ENCODE measurements around the gene LRRC28.

GRCh38 chr15:99228120-99228770 is 23.0 kb upstream of the LRRC28 start:
- TF ChIP-seq MXI1 (conservative IDR thresholded peaks at IDR 0.05; ENCODE audit: poor library complexity, severe bottlenecking) (no peak), CTCF (IDR thresholded peaks at IDR 0.05; ENCODE audit: poor library complexity, severe bottlenecking) (no peak), EZH2 (IDR thresholded peaks at IDR 0.05; ENCODE audit: borderline replicate concordance, insufficient read depth, low read length, poor library complexity, severe bottlenecking) (no peak), TAF1 (IDR thresholded peaks at IDR 0.05; ENCODE audit: low read depth) (no peak), RAD21 (conservative IDR thresholded peaks at IDR 0.05) (no peak)

Measured in neural cell (in vitro differentiated cells).